Naive thymus-derived CD4-positive, alpha-beta T cell (primary cell): ENCODE data around the gene SPCS2. TPM values are rescaled to one million over a fixed set of nuclear protein-coding genes. Genes with fewer than 3 reads are reported as not detected.
"Not testable (repeated sequence)": the region's sequence is repeated elsewhere in the genome, so short reads cannot be mapped to it uniquely, and the experiment has no call there.

Experiments used
- ATAC-seq: fragments of 150-1000 bp; cut with Tn5 transposase; 2 replicates; pipeline ENCODE4 v1.10.0; 2021; ENCODE audit warnings: mild to moderate bottlenecking, moderate library complexity
- CTCF ChIA-PET: fragments of 350-600 bp; sonication (Branson Sonifier 250); formaldehyde crosslinking; loops from one replicate; lab custom pipeline; 2021; ENCODE audit warnings: antibody characterized with exemption; lab: Charles Lee
- POLR2A ChIA-PET: fragments of 350-600 bp; sonication (Branson Sonifier 250); formaldehyde crosslinking; loops from one replicate; lab custom pipeline; 2021; ENCODE audit warnings: antibody characterized with exemption, inconsistent platforms; lab: Charles Lee
- DNase-seq, 9 donors: peaks; one replicate each; pipeline versions ENCODE4 v3.0.0 to v3.0.0-alpha.2; 2020 to 2022; ENCODE audit warnings: mixed read lengths in 1 of 9
- H3K27ac ChIP-seq: one replicate; pipeline ENCODE4 v1.7.0; 2013; ENCODE audit warnings: mild to moderate bottlenecking, low read depth, low read length, moderate library complexity
- H3K27me3 ChIP-seq, 2 donors: one replicate each; pipeline ENCODE4 v1.7.0; 2013; ENCODE audit warnings: low read length in 2 of 2, mild to moderate bottlenecking in 2 of 2, moderate library complexity in 2 of 2; ENCODE audit not compliant: control insufficient read depth in 2 of 2, insufficient read depth in 2 of 2
- H3K36me3 ChIP-seq, 3 experiments: 1 replicate in 2 of 3; 2 replicates in 1 of 3; pipeline ENCODE4 v1.7.0; 2013; ENCODE audit warnings: low read length in 3 of 3, mild to moderate bottlenecking in 3 of 3, moderate library complexity in 1 of 3; ENCODE audit not compliant: insufficient read depth in 3 of 3, control insufficient read depth in 2 of 3
- H3K4me1 ChIP-seq, 2 donors: one replicate each; pipeline ENCODE4 v1.7.0; 2013; ENCODE audit warnings: low read length in 2 of 2, mild to moderate bottlenecking in 2 of 2, moderate library complexity in 1 of 2; ENCODE audit not compliant: control insufficient read depth in 2 of 2, insufficient read depth in 2 of 2
- H3K4me3 ChIP-seq: 2 replicates; pipeline ENCODE4 v1.7.0; 2013; ENCODE audit warnings: mild to moderate bottlenecking, low read length
- H3K9me3 ChIP-seq, 3 experiments: 1 replicate in 2 of 3; 2 replicates in 1 of 3; pipeline ENCODE4 v1.7.0; 2013; ENCODE audit warnings: low read length in 3 of 3; ENCODE audit not compliant: control insufficient read depth in 2 of 3
- H3K27ac Mint-ChIP-seq, 9 donors: one replicate each; pipeline ENCODE4 v1.8.0; 2020 to 2022; ENCODE audit warnings: mixed read lengths in 9 of 9, mild to moderate bottlenecking in 8 of 9, moderate library complexity in 5 of 9, inconsistent platforms in 2 of 9
- H3K27me3 Mint-ChIP-seq, 5 donors: one replicate each; pipeline ENCODE4 v1.8.0; 2021 to 2022; ENCODE audit warnings: mixed read lengths in 5 of 5, mild to moderate bottlenecking in 1 of 5
- H3K36me3 Mint-ChIP-seq, 5 donors: one replicate each; pipeline ENCODE4 v1.8.0; 2020 to 2022; ENCODE audit warnings: mixed read lengths in 5 of 5, mild to moderate bottlenecking in 3 of 5, inconsistent platforms in 1 of 5
- H3K4me1 Mint-ChIP-seq, 7 donors: one replicate each; pipeline ENCODE4 v1.8.0; 2020 to 2022; ENCODE audit warnings: mixed read lengths in 7 of 7, mild to moderate bottlenecking in 3 of 7, inconsistent platforms in 1 of 7
- H3K4me3 Mint-ChIP-seq, 10 donors: one replicate each; pipeline ENCODE4 v1.8.0; 2020 to 2022; ENCODE audit warnings: mild to moderate bottlenecking in 10 of 10, mixed read lengths in 10 of 10, moderate library complexity in 6 of 10, inconsistent platforms in 2 of 10
- H3K9me3 Mint-ChIP-seq, 11 donors: one replicate each; pipeline ENCODE4 v1.8.0; 2020 to 2022; ENCODE audit warnings: mixed read lengths in 11 of 11, mild to moderate bottlenecking in 4 of 11, inconsistent platforms in 1 of 11, moderate library complexity in 1 of 11
- intact Hi-C, 2 donors: fragments of 100-400 bp; cut with micrococcal nuclease; formaldehyde crosslinking; loops; one replicate each; pipeline ENCODE4 v1.15.1; 2023
- polyA plus RNA-seq, 2 donors: library from polyadenylated mRNA; unstranded; fragments of 300-500 nt; fragmentation: Illumina TruSeq; gene quantifications; one replicate each; pipeline ENCODE4 v1.2.3, GENCODE V29; 2021
- total RNA-seq, 6 experiments: library from RNA in 5 of 6; stranded (reverse) in 5 of 6; gene quantifications; 1 replicate in 5 of 6; 2 replicates in 1 of 6; pipeline ENCODE4 v1.2.3 and lab custom pipeline; 2021 to 2026

SPCS2 gene
- total and polyA plus RNA-seq, 7 experiments from 2014 or later, result 53.9 to 211 (median 100) TPM

DNA sequence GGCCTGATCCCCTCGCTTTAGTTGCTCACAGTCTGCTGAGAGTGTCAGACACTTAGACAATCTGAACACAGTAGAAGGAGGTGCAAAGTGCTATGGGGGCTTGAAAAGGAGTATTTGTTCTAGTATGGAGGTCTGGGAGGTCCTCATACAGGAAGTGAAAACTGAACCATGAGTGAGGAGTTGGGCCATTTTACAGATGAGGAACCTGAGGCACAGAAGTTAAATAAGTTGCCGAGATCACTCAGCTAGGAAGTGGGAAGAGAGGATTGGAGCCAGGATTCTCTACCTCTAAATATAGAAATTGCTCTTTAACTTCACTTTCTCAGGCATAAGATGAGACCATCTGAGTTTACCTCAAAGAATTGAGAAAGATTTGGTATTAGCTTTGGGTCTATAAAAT, 35.7 kb downstream of the SPCS2 start:
- no peak for DNase-seq
- H3K9me3 Mint-ChIP-seq, result peaks cover 0 to 2% (median 0%) of the 10 kb centered on the region in 11 donors
- H3K27ac Mint-ChIP-seq, result peak overlapping the region in 2 of 9 donors; percentile 18 to 41
- Histone ChIP-seq H3K4me3 (no peak overlapping the region), H3K27ac (no peak overlapping the region), H3K36me3 (peaks cover 0 to 3% (median 0%) of the 10 kb centered on the region in 3 experiments), H3K27me3 (no peaks in the 10 kb centered on the region), H3K4me1 (peaks cover 7% of the 10 kb centered on the region in 2 donors), H3K9me3 (no peaks in the 10 kb centered on the region)
- intact Hi-C loops, result loop anchor here in 1 of 2 donors (5.0 kb wide), 1 partner anchor 812 kb away; the partner anchor contains the start of genes C2CD3 and PPME1
- H3K36me3 Mint-ChIP-seq, result peaks cover 0 to 11% (median 7%) of the 10 kb centered on the region in 5 donors
- CTCF ChIA-PET, result no interaction called here
- ATAC-seq, result no peak
- POLR2A ChIA-PET, result no interaction called here
- no peak overlapping the region for H3K4me3 Mint-ChIP-seq
- H3K27me3 Mint-ChIP-seq, result no peaks in the 10 kb centered on the region
- peaks cover 6 to 11% (median 6%) of the 10 kb centered on the region in 7 donors for H3K4me1 Mint-ChIP-seq

DNA sequence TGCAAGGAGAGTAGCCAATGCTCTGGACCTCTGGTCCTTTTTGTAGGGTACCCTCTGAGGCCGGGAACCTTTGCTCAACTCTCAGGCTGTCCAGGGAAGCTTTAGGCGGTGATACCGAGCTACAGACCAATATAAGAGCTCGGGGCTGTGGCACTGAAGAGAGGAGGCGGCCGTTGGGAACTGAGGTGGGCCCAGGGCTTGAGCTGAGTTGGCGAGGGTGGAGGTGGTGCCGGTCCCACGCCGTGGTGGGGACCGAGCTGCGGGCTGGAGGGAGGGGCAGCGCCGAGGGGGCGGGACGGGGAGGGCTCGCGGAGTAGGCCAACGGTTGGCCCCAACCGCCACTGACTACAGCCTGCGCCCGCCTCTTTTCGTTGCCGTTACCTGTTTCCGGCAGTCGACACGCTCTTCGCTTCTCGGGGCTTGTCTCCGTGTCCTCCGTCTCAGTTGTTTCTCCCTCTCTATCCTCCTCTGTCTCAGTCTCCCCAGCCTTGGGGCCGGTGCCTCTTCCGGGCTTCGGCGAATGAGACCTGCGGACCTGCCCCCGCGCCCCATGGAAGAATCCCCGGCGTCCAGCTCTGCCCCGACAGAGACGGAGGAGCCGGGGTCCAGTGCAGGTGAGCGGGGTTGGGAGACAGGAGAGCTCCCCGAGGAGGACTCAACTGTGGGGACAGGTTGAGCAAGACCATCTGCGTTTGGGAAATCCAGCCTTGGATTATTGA, 39.6 kb downstream of the SPCS2 start, which contains the start of gene NEU3:
Gene NEU3 (plus strand): TSS at position 393 of the 719 bp plus-strand sequence. CDS start 128 bp downstream, at position 521.
- Histone ChIP-seq H3K4me1 (peaks cover 8 to 16% of the 10 kb centered on the region in 2 donors), H3K36me3 (peaks cover 0 to 3% (median 0%) of the 10 kb centered on the region in 3 experiments), H3K27ac (peak within 1 kb of the TSS; percentile 81), H3K9me3 (no peaks in the 10 kb centered on the region), H3K4me3 (peak within 1 kb of the TSS; percentile 96), H3K27me3 (no peaks in the 10 kb centered on the region)
- H3K27ac Mint-ChIP-seq, result peak within 1 kb of the TSS; percentile 75 to 94 (median 89)
- ChIA-PET POLR2A (interaction anchor here (0.9 to 1.8 kb wide), 8 partner anchors 12 to 495 kb away, joined by 3 to 9 read pairs (median 5); partner anchors contain the start of genes LIPT2, SPCS2 and XRRA1), CTCF (no interaction called here)
- H3K9me3 Mint-ChIP-seq, result peaks cover 0 to 2% (median 0%) of the 10 kb centered on the region in 11 donors
- peak; percentile 97 for ATAC-seq
- peak within 1 kb of the TSS; percentile 88 to 97 (median 93) for H3K4me3 Mint-ChIP-seq
- peak; percentile 64 to 82 (median 78) for DNase-seq
- H3K36me3 Mint-ChIP-seq, result peaks cover 0 to 6% (median 0%) of the 10 kb centered on the region in 5 donors
- intact Hi-C loops, result loop anchor here (1.0 to 5.0 kb wide), 6 partner anchors 39 to 826 kb away; partner anchors contain the start of genes RNF169 (in 2 of the 2), SPCS2 (in 2 of the 2), XRRA1 (in 2 of the 2) and C2CD3 (in 1 of the 2)
- H3K4me1 Mint-ChIP-seq, result peaks cover 16 to 37% (median 31%) of the 10 kb centered on the region in 7 donors
- H3K27me3 Mint-ChIP-seq, result no peaks in the 10 kb centered on the region

DNA sequence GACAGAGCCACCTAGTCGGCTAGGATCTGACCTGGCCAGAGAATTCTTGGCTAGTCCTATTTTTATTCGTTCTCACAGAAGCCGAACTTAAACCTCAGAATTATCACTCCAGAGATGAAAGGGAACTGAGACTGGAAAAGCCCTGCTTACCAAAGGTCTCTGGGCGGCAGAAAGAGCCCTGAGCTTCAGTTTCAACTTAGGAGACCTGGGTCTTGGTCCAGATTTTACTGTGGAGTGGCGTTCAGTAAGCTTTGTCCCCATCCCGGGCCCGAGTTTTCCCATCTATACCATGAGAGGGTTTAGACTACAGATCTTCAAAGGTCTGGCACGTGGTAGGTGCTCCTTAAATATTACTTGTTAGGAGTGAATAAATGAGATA, 40.2 kb downstream of the SPCS2 start:
- Histone ChIP-seq H3K4me1 (peaks cover 8 to 16% of the 10 kb centered on the region in 2 donors), H3K36me3 (peaks cover 0 to 5% (median 0%) of the 10 kb centered on the region in 3 experiments), H3K27me3 (no peaks in the 10 kb centered on the region), H3K4me3 (peak overlapping the region; percentile 96), H3K27ac (peak overlapping the region; percentile 81), H3K9me3 (no peaks in the 10 kb centered on the region)
- Mint-ChIP-seq H3K4me3 (peak overlapping the region; percentile 88 to 97 (median 93)), H3K27me3 (no peaks in the 10 kb centered on the region), H3K9me3 (peaks cover 0 to 2% (median 0%) of the 10 kb centered on the region in 11 donors), H3K27ac (peak overlapping the region; percentile 75 to 94 (median 89)), H3K4me1 (peaks cover 16 to 37% (median 31%) of the 10 kb centered on the region in 7 donors), H3K36me3 (peaks cover 0 to 7% (median 0%) of the 10 kb centered on the region in 5 donors)
- DNase-seq (peak in 1 of 9 donors; percentile 1), ATAC-seq (peak; percentile 6)
- intact Hi-C loops, result loop anchor here (2.0 to 5.0 kb wide), 3 partner anchors 240 to 826 kb away; partner anchors contain the start of genes RNF169 (in 2 of the 2), C2CD3 (in 1 of the 2), PPME1 (in 1 of the 2) and UVRAG (in 1 of the 2)
- ChIA-PET POLR2A (interaction anchor here (0.9 to 1.8 kb wide), 9 partner anchors 11 to 496 kb away, joined by 3 to 9 read pairs (median 4); partner anchors contain the start of genes LIPT2, SPCS2 and XRRA1), CTCF (no interaction called here)

DNA sequence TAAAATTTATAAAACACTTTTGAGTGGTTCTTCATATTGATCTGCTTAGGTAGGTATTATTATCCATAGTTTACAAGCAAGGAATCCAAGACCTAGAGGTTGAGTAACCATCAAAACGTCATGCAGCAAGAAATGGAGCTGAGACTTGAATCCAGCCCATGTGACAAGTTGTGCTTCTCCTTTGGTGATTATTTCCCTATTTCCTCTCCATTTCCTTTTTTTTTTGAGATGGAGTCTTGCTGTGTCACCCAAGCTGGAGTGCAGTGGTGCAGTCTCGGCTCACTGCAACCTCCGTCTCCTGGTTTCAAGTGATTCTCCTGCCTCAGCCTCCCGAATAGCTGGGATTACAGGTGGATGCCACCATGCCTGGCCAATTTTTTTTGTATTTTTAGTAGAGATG, 41.1 kb downstream of the SPCS2 start:
- H3K4me3 ChIP-seq, ATAC-seq, H3K9me3 Mint-ChIP-seq, H3K27me3 ChIP-seq, CTCF ChIA-PET, H3K9me3 ChIP-seq, intact Hi-C loops, H3K27me3 Mint-ChIP-seq, DNase-seq, H3K27ac ChIP-seq: not testable (repeated sequence)
- H3K4me1 ChIP-seq, result peaks cover 8 to 16% of the 10 kb centered on the region in 2 donors
- POLR2A ChIA-PET, result interaction anchor here (1.0 to 1.8 kb wide), 2 partner anchors 41 to 43 kb away, joined by 3 to 9 read pairs; partner anchors contain the start of genes SPCS2 and XRRA1
- Mint-ChIP-seq H3K4me3 (peak overlapping the region in 9 of 10 donors; percentile 43 to 97 (median 88)), H3K27ac (peak overlapping the region in 3 of 9 donors; percentile 14 to 48 (median 35)), H3K4me1 (peaks cover 16 to 37% (median 31%) of the 10 kb centered on the region in 7 donors), H3K36me3 (peaks cover 0 to 16% (median under 1%) of the 10 kb centered on the region in 5 donors)
- H3K36me3 ChIP-seq, result peaks cover 0 to 14% (median 3%) of the 10 kb centered on the region in 3 experiments

DNA sequence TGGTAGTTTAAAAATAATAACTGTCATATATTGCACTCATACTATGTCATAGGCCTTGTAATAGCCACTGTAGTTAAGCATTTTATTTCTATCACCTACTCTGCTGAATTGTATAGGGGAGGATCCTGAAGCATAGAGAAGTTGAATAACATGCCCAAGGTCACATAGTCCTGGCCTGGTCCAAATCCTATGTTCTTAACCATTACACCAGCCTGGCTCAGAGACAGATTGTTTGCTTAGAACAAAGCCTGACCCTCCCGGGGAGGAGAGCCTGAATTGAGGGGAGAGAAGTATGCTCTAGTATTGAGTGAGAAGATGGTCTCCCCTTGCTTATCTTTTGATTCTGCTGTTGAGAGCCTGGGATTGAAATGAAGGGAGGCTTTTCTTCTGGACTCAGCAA, 41.9 kb downstream of the SPCS2 start:
- intact Hi-C loops, result no loop called here
- POLR2A ChIA-PET, result no interaction called here
- Histone ChIP-seq H3K9me3 (no peaks in the 10 kb centered on the region), H3K27me3 (no peaks in the 10 kb centered on the region), H3K4me1 (peaks cover 8 to 16% of the 10 kb centered on the region in 2 donors), H3K36me3 (peaks cover 0 to 17% (median 5%) of the 10 kb centered on the region in 3 experiments), H3K27ac (no peak overlapping the region), H3K4me3 (no peak overlapping the region)
- ATAC-seq, result no peak
- Mint-ChIP-seq H3K4me1 (peaks cover 16 to 37% (median 31%) of the 10 kb centered on the region in 7 donors), H3K9me3 (peaks cover 0 to 2% (median 0%) of the 10 kb centered on the region in 11 donors), H3K27me3 (no peaks in the 10 kb centered on the region), H3K27ac (peak overlapping the region in 1 of 9 donors; percentile 11), H3K36me3 (peaks cover 0 to 19% (median 2%) of the 10 kb centered on the region in 5 donors), H3K4me3 (peak overlapping the region in 5 of 10 donors; percentile 8 to 93 (median 53))
- DNase-seq, result no peak
- CTCF ChIA-PET, result no interaction called here

DNA sequence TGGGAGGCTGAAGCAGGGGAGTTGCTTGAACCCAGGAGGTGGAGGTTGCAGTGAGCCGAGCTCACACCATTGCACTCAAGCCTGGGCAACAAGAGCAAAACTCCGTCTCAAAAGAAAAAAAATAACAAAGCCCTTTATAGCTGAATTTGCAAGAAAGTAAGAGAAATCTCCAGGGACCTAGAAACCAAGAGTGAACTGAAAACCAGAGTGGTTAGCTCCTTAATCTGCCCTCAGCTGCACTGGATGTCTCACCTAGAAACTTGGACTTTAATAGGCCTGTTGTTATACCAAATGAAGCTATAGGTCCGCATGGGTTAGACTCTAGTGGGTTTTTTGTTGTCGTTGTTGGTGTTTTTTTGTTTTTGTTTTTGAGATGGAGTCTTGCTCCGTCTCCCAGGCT, 43.8 kb downstream of the SPCS2 start:
- Mint-ChIP-seq H3K9me3 (peaks cover 0 to 2% (median 0%) of the 10 kb centered on the region in 11 donors), H3K4me3 (no peak overlapping the region), H3K4me1 (peaks cover 16 to 37% (median 31%) of the 10 kb centered on the region in 7 donors), H3K36me3 (peaks cover under 1 to 23% (median 4%) of the 10 kb centered on the region in 5 donors), H3K27ac (no peak overlapping the region), H3K27me3 (no peaks in the 10 kb centered on the region)
- no peaks in the 10 kb centered on the region for H3K27me3 ChIP-seq
- ATAC-seq (no peak), DNase-seq (no peak)
- H3K27ac ChIP-seq, result no peak overlapping the region
- ChIA-PET POLR2A (no interaction called here), CTCF (no interaction called here)
- H3K4me3 ChIP-seq, result no peak overlapping the region
- intact Hi-C loops, result no loop called here
- H3K4me1 ChIP-seq, result peaks cover 8 to 16% of the 10 kb centered on the region in 2 donors
- H3K36me3 ChIP-seq, result peaks cover 0 to 25% (median 5%) of the 10 kb centered on the region in 3 experiments
- no peaks in the 10 kb centered on the region for H3K9me3 ChIP-seq
